Measurements from ENCODE around the gene RC3H2. TPM values are rescaled to one million over a fixed set of nuclear protein-coding genes. Genes with fewer than 3 reads are reported as not detected.
"Not testable (repeated sequence)": the region's sequence is repeated elsewhere in the genome, so short reads cannot be mapped to it uniquely, and the experiment has no call there.

Gene RC3H2
- total and polyA plus RNA-seq, 4 donors, result 10.8 to 54.1 (median 33.8) TPM

DNA sequence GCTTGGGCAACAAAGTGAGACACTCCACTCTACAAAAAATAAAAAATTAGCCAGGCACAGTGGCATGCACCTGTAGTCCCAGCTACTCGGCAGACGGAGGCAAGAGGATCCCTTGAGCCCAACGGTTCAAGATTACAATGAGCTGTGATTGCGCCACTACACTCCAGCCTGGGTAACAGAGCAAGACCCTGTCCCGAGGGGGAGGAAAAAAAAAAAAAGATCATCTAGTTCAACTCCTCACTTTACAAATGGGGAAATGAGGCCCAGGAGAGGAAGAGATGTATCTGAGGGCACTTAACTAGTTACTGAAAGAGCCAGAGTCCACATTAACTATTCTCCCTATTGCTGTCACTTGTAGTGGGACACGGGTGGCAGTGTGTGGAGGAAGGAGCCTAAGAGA is 90.6 kb downstream of the RC3H2 start:
- DNase-seq (no peak), ATAC-seq (ENCODE audit: low FRiP score) (no peak)
- no peaks in the 10 kb centered on the region for H3K27me3 ChIP-seq (ENCODE audit: control insufficient read depth in 1 of 2, insufficient read depth in 2 of 2, low read length in 1 of 2)
- 79 to 81% methylated on average over 6 of the region's 6 CpGs for WGBS, 2 donors
- intact Hi-C loops (cut with DNase I), result loop anchor here (5.0 to 10.0 kb wide), 2 partner anchors 462 to 690 kb away; no protein-coding TSS in a partner anchor
- no peak overlapping the region for H3K4me3 ChIP-seq (ENCODE audit: low read length in 2 of 2)
- H3K36me3 ChIP-seq (ENCODE audit: control insufficient read depth in 1 of 2, insufficient read depth in 2 of 2, low read length in 1 of 2), result no peaks in the 10 kb centered on the region
- no peaks in the 10 kb centered on the region for H3K4me1 ChIP-seq (ENCODE audit: control insufficient read depth in 1 of 2, insufficient read depth in 2 of 2, low read length in 2 of 2)
- no peak overlapping the region for H3K27ac ChIP-seq (ENCODE audit: low read depth in 1 of 2, low read length in 2 of 2)
- no peaks in the 10 kb centered on the region for H3K9me3 ChIP-seq (ENCODE audit: control insufficient read depth, low read length)

GRCh38 chr9:122812736-122813135 is 92.4 kb downstream of the RC3H2 start:
- no peak overlapping the region for H3K27ac ChIP-seq (ENCODE audit: low read depth in 1 of 2, low read length in 2 of 2)
- H3K4me1 ChIP-seq (ENCODE audit: control insufficient read depth in 1 of 2, insufficient read depth in 2 of 2, low read length in 2 of 2), result no peaks in the 10 kb centered on the region
- WGBS, 2 donors, result 80 to 90% methylated on average over 4 of the region's 4 CpGs
- no peaks in the 10 kb centered on the region for H3K27me3 ChIP-seq (ENCODE audit: control insufficient read depth in 1 of 2, insufficient read depth in 2 of 2, low read length in 1 of 2)
- DNase-seq, result no peak
- intact Hi-C loops (cut with DNase I), result loop anchor here (5.0 to 10.0 kb wide), 2 partner anchors 460 to 688 kb away; no protein-coding TSS in a partner anchor
- H3K36me3 ChIP-seq (ENCODE audit: control insufficient read depth in 1 of 2, insufficient read depth in 2 of 2, low read length in 1 of 2), result no peaks in the 10 kb centered on the region
- no peak overlapping the region for H3K4me3 ChIP-seq (ENCODE audit: low read length in 2 of 2)
- no peak for ATAC-seq (ENCODE audit: low FRiP score)
- no peaks in the 10 kb centered on the region for H3K9me3 ChIP-seq (ENCODE audit: control insufficient read depth, low read length)

DNA sequence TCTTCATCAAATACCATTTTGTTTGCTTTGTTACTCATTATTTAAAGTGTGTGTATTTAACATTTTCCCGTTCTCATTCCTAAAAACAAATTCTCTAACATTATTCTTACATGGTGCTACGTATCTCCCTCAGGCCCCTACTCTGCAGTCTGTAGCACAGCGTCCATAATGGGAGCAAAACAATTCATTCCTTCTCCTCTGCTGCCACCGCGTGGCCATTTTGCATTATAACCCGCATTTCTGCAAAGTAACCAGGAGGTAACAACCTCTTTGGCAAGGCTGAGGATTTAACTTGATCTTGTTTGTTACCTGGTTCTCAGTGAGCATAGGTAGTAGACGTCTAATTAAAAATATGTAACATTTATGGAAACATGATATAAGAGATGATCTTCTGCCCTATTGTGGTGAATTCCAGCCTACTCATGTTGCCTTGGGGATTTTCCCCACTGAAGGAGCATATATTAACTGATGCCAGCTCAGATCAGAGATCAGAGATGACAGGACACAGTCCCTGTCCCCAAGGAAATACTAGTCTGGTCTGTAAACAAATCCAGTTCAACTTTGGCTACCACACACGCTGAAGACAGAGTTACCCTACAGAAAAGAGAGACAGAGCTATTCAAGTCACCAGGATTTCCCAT is 94.7 kb downstream of the RC3H2 start:
- no peaks in the 10 kb centered on the region for H3K9me3 ChIP-seq (ENCODE audit: control insufficient read depth, low read length)
- DNase-seq (peak; percentile 71 to 90), ATAC-seq (ENCODE audit: low FRiP score) (peak; percentile 84)
- no peaks in the 10 kb centered on the region for H3K27me3 ChIP-seq (ENCODE audit: control insufficient read depth in 1 of 2, insufficient read depth in 2 of 2, low read length in 1 of 2)
- no peak overlapping the region for H3K27ac ChIP-seq (ENCODE audit: low read depth in 1 of 2, low read length in 2 of 2)
- H3K36me3 ChIP-seq (ENCODE audit: control insufficient read depth in 1 of 2, insufficient read depth in 2 of 2, low read length in 1 of 2), result no peaks in the 10 kb centered on the region
- no peaks in the 10 kb centered on the region for H3K4me1 ChIP-seq (ENCODE audit: control insufficient read depth in 1 of 2, insufficient read depth in 2 of 2, low read length in 2 of 2)
- H3K4me3 ChIP-seq (ENCODE audit: low read length in 2 of 2), result no peak overlapping the region
- intact Hi-C loops (cut with DNase I), result loop anchor here (2.0 to 10.0 kb wide), 3 partner anchors 346 to 686 kb away; no protein-coding TSS in a partner anchor
- WGBS, 2 donors, result 4% methylated on average over 8 of the region's 8 CpGs

- not testable (repeated sequence) for ATAC-seq (ENCODE audit: low FRiP score); H3K4me3 ChIP-seq (ENCODE audit: low read length in 2 of 2); DNase-seq; H3K4me1 ChIP-seq (ENCODE audit: control insufficient read depth in 1 of 2, insufficient read depth in 2 of 2, low read length in 2 of 2); H3K9me3 ChIP-seq (ENCODE audit: control insufficient read depth, low read length); H3K27ac ChIP-seq (ENCODE audit: low read depth in 1 of 2, low read length in 2 of 2); H3K27me3 ChIP-seq (ENCODE audit: control insufficient read depth in 1 of 2, insufficient read depth in 2 of 2, low read length in 1 of 2); H3K36me3 ChIP-seq (ENCODE audit: control insufficient read depth in 1 of 2, insufficient read depth in 2 of 2, low read length in 1 of 2)
- 89% methylated on average over 7 of the region's 7 CpGs for WGBS, 2 donors
- intact Hi-C loops (cut with DNase I), result loop anchor here in 1 of 2 donors (2.0 to 10.0 kb wide), 2 partner anchors 344 to 704 kb away; no protein-coding TSS in a partner anchor
These were observed 95.9 kb downstream of the RC3H2 start for GRCh38 chr9:122809261-122809660.

DNA sequence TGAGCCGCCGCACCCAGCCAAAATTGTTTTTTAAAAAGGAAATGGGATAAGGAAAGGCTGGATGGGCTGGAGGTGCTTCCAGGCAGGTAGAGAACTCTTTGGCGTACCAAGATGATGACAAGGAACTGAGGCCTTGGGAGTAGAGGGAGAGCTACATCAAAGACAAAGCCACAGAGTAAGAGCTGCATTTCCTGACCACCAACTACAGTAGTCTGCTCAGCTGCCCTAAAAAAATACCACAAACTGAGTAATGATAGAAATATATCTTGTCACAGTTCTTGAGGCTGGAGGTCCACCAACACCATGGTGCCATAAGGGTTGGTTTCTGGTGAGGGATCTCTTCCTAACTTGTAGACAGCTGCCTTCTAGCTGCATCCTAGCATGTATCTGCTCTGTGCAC is 97.0 kb downstream of the RC3H2 start:
- no peaks in the 10 kb centered on the region for H3K9me3 ChIP-seq (ENCODE audit: control insufficient read depth, low read length)
- H3K27ac ChIP-seq (ENCODE audit: low read depth in 1 of 2, low read length in 2 of 2), result no peak overlapping the region
- ATAC-seq (ENCODE audit: low FRiP score) (no peak), DNase-seq (no peak)
- no peaks in the 10 kb centered on the region for H3K4me1 ChIP-seq (ENCODE audit: control insufficient read depth in 1 of 2, insufficient read depth in 2 of 2, low read length in 2 of 2)
- intact Hi-C loops (cut with DNase I), result loop anchor here in 1 of 2 donors (2.0 to 10.0 kb wide), 2 partner anchors 343 to 703 kb away; no protein-coding TSS in a partner anchor
- 96% methylated on average over 3 of the region's 3 CpGs for WGBS, 2 donors
- H3K27me3 ChIP-seq (ENCODE audit: control insufficient read depth in 1 of 2, insufficient read depth in 2 of 2, low read length in 1 of 2), result no peaks in the 10 kb centered on the region
- H3K4me3 ChIP-seq (ENCODE audit: low read length in 2 of 2), result no peak overlapping the region
- H3K36me3 ChIP-seq (ENCODE audit: control insufficient read depth in 1 of 2, insufficient read depth in 2 of 2, low read length in 1 of 2), result no peaks in the 10 kb centered on the region

- Histone ChIP-seq H3K27me3 (ENCODE audit: control insufficient read depth in 1 of 2, insufficient read depth in 2 of 2, low read length in 1 of 2) (no peaks in the 10 kb centered on the region), H3K27ac (ENCODE audit: low read depth in 1 of 2, low read length in 2 of 2) (no peak overlapping the region), H3K4me1 (ENCODE audit: control insufficient read depth in 1 of 2, insufficient read depth in 2 of 2, low read length in 2 of 2) (no peaks in the 10 kb centered on the region), H3K36me3 (ENCODE audit: control insufficient read depth in 1 of 2, insufficient read depth in 2 of 2, low read length in 1 of 2) (no peaks in the 10 kb centered on the region), H3K9me3 (ENCODE audit: control insufficient read depth, low read length) (no peaks in the 10 kb centered on the region), H3K4me3 (ENCODE audit: low read length in 2 of 2) (no peak overlapping the region)
- intact Hi-C loops (cut with DNase I), result loop anchor here in 1 of 2 donors (10.0 kb wide), 1 partner anchor 703 kb away; no protein-coding TSS in a partner anchor
- DNase-seq (no peak), ATAC-seq (ENCODE audit: low FRiP score) (no peak)
- WGBS, 2 donors, result 21 to 32% methylated on average over 1 of the region's 1 CpG
These were observed 97.8 kb downstream of the RC3H2 start for GRCh38 chr9:122807271-122807900.

DNA sequence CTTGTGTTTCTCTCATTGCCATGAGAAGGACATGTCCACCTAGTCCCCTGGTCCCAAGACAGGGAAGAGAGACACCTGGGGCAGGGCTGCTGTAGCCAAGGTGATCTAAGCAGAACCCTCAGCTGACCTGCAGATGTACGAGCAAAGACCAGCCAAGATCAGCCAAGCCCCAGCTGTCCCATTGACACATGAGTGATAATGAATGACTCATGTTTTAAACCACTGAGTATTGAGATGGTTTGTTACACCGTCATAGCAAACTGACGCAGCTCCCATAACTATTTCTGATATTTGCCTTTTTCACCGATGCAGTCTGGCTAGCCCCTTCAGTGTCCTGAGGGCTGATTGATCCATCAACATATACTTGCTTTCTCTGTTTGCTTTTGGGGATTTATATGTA is 98.5 kb downstream of the RC3H2 start:
- intact Hi-C loops (cut with DNase I), result loop anchor here in 1 of 2 donors (10.0 kb wide), 1 partner anchor 702 kb away; no protein-coding TSS in a partner anchor
- Histone ChIP-seq H3K4me1 (ENCODE audit: control insufficient read depth in 1 of 2, insufficient read depth in 2 of 2, low read length in 2 of 2) (no peaks in the 10 kb centered on the region), H3K27ac (ENCODE audit: low read depth in 1 of 2, low read length in 2 of 2) (no peak overlapping the region), H3K27me3 (ENCODE audit: control insufficient read depth in 1 of 2, insufficient read depth in 2 of 2, low read length in 1 of 2) (no peaks in the 10 kb centered on the region), H3K4me3 (ENCODE audit: low read length in 2 of 2) (no peak overlapping the region), H3K9me3 (ENCODE audit: control insufficient read depth, low read length) (no peaks in the 10 kb centered on the region), H3K36me3 (ENCODE audit: control insufficient read depth in 1 of 2, insufficient read depth in 2 of 2, low read length in 1 of 2) (no peaks in the 10 kb centered on the region)
- DNase-seq, result no peak
- no peak for ATAC-seq (ENCODE audit: low FRiP score)
- 88 to 94% methylated on average over 4 of the region's 4 CpGs for WGBS, 2 donors

DNA sequence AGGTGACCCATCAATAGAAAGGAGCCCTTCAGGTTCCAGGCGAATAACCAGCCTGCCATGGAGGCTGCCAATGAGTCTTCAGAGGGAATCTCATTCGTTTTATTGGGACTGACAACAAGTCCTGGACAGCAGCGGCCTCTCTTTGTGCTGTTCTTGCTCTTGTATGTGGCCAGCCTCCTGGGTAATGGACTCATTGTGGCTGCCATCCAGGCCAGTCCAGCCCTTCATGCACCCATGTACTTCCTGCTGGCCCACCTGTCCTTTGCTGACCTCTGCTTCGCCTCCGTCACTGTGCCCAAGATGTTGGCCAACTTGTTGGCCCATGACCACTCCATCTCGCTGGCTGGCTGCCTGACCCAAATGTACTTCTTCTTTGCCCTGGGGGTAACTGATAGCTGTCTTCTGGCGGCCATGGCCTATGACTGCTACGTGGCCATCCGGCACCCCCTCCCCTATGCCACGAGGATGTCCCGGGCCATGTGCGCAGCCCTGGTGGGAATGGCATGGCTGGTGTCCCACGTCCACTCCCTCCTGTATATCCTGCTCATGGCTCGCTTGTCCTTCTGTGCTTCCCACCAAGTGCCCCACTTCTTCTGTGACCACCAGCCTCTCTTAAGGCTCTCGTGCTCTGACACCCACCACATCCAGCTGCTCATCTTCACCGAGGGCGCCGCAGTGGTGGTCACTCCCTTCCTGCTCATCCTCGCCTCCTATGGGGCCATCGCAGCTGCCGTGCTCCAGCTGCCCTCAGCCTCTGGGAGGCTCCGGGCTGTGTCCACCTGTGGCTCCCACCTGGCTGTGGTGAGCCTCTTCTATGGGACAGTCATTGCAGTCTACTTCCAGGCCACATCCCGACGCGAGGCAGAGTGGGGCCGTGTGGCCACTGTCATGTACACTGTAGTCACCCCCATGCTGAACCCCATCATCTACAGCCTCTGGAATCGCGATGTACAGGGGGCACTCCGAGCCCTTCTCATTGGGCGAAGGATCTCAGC is 104.8 kb downstream of the RC3H2 start, which contains the start of gene OR1K1:
Gene OR1K1 (plus strand): TSS at position 58 of the 995 bp plus-strand sequence. CDS start 0 bp downstream, at position 58.
- ATAC-seq (ENCODE audit: low FRiP score) (no peak), DNase-seq (no peak)
- no peaks in the 10 kb centered on the region for H3K4me1 ChIP-seq (ENCODE audit: control insufficient read depth in 1 of 2, insufficient read depth in 2 of 2, low read length in 2 of 2)
- no peaks in the 10 kb centered on the region for H3K9me3 ChIP-seq (ENCODE audit: control insufficient read depth, low read length)
- H3K27ac ChIP-seq (ENCODE audit: low read depth in 1 of 2, low read length in 2 of 2), result no peak within 1 kb of the TSS
- 93 to 95% methylated on average over 30 of the region's 30 CpGs for WGBS, 2 donors
- H3K27me3 ChIP-seq (ENCODE audit: control insufficient read depth in 1 of 2, insufficient read depth in 2 of 2, low read length in 1 of 2), result no peaks in the 10 kb centered on the region
- no peak within 1 kb of the TSS for H3K4me3 ChIP-seq (ENCODE audit: low read length in 2 of 2)
- intact Hi-C loops (cut with DNase I), result loop anchor here in 1 of 2 donors (10.0 kb wide), 1 partner anchor 696 kb away; no protein-coding TSS in a partner anchor
- H3K36me3 ChIP-seq (ENCODE audit: control insufficient read depth in 1 of 2, insufficient read depth in 2 of 2, low read length in 1 of 2), result no peaks in the 10 kb centered on the region
